GM18511 (cell line): ENCODE results near the gene IMPDH1.
A peak's percentile ranks its signal among the peaks of the same experiment; 100 is the strongest.

ENCODE experiments used
- ATAC-seq: cut with Tn5 transposase; IDR thresholded peaks from one replicate; pipeline ENCODE4 v1.9.1; 2021; ENCODE audit warnings: mild to moderate bottlenecking, moderate library complexity; ENCODE audit not compliant: unreplicated experiment

Gene IMPDH1

GRCh38 chr7:128406314-128407232, 3.2 kb downstream of the IMPDH1 start:
- ATAC-seq = no peak

DNA sequence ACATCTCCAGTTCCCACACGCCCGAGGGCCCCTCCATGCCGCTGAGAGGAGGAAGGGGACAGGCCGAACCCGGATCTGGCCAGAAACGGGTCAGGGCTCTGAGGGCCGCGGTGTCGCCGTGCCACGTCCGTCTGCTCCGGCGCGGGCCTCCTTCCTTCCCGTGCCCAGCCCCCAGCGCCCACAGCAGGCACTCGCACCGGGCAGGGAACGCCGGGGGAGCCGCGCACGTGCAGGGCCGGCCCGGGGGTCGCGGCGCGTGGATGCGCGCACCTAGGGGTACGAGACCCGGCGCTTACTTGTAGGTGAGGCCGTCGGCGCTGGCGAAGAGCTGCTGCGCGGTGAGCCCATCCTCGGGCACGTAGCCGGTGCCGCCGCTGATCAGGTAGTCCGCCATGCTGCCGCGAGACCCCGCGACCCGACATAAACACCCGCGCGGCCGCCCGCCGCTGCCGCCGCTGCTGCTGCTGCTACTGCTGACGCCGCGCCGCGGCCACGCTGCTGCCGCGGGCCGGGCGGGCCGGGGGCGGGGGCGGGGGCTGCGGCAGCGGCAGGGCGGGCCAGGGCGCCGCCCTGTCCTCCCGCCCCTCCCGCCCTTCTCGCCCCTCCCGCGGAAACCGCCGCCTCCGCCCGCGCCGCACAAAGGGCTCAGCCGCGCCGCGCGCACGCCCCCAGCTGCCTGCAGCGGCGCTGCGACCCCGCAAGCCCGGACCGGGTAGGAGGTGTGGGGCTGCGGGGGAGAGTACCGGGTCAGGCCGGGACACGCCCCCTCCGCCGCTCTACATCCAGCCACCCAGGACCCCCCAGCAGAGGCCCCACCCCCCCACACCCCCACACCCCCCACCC, 4.1 kb downstream of the IMPDH1 start:
- ATAC-seq = peak; percentile 30

- no peak for ATAC-seq
Observed at GRCh38 chr7:128404886-128405470, 4.8 kb downstream of the IMPDH1 start.

DNA sequence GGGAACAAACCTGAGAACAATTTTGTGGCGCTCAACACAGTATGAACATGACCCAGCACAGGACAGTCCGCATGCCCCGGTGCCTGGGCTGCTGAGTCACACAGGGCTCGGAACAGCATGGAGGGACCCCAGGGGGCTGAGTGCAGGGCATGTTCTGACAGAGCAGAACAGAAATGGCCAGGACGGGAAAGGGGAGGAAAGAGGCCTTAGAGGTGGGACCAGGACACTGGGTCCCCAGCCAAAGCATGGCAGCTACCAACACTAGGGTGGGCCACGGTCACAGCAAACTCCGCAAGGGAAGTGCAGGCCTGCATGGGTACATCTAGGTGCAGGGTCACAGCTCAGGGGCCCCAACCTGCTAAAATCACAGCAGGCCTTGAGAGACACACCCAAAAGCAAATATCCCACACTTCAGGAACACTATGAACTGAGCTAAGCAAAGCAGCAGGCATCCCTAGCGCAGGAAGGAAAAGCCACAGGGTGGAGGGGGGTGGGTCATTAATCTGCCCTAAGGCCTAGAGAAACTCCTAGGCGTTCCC, 5.6 kb downstream of the IMPDH1 start:
- no peak for ATAC-seq

DNA sequence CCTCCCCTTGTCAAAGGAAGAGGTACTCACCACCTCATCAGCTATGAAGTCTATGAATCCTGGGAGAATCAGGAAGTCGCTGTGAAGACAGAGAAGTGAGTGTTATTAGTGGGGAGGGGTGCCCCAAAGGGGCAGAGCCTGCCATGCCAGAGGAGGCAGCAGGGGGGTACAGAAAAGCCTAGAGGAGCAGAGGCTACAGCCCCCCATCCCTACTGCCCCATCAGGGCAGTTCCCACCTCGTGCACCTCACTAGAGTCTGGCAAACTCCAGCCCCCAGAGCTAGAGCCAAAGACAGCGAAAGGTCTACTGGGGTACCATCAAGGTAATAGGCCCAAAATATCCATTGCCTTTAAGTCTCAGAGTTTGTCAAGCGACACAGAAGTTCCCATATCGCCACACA, 6.1 kb downstream of the IMPDH1 start:
- no peak for ATAC-seq

DNA sequence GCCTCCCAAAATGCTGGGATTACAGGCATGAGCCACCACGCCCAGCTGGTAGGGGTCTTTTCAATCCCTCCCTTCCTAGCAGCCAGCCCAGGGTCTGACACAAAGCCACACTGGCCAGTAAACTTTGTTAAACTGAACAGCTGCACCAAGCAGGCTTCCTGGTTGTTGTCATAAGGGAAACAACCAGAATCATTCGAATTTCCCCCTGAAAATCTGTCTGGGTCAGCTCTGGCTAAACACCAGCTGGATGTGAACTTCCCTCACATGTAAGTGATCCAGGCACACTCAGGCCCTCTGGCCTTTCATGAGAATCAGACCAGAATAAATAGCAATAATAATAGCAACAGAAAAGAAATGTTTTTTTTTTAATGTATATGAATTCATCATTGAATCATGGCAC, 7.4 kb downstream of the IMPDH1 start:
- ATAC-seq = no peak

GRCh38 chr7:128400566-128400965, 9.2 kb downstream of the IMPDH1 start:
- no peak for ATAC-seq

- no peak for ATAC-seq
Observed at GRCh38 chr7:128399991-128400390, 9.8 kb downstream of the IMPDH1 start.

- peak; percentile 18 for ATAC-seq
Observed at GRCh38 chr7:128398841-128399135, 11.0 kb downstream of the IMPDH1 start.

DNA sequence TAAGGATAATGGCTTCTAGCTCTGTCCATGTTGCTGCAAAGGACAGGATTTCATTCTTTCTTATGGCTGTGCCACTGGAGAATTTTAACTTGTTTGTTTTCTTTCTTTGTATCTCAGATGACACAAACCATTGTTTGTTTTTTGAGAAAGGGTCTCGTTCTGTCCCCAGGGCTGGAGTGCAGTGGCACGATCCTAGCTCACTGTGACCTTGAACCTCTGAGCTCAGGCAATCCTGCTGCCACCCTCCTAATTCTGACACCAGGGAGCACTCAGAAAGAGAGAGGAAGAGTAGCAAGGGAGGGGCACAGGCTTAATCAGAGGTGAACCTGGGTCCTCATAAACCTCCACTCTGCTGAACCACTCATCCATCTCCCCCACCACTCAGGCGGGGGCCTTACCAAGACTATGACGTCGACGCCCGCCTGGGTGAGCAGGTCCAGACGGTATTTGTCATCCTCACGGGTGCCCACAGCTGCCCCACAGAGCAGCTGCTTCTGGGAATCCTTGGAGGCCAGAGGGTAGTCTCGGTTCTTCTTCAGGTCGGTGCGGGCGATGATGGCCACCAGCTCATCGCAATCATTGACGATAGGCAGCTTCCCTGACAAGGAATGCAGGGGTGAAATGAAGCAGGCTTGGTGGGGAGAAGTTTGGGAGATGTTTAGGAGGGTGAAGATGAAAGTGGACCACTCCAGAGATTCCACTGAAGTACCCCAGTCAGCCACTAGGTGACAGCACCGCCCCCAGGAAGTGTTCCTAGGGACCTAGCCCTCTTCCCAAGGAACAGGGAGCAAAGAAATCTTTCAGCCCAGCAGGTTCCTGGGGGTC, 11.6 kb downstream of the IMPDH1 start:
- peak; percentile 51 for ATAC-seq

DNA sequence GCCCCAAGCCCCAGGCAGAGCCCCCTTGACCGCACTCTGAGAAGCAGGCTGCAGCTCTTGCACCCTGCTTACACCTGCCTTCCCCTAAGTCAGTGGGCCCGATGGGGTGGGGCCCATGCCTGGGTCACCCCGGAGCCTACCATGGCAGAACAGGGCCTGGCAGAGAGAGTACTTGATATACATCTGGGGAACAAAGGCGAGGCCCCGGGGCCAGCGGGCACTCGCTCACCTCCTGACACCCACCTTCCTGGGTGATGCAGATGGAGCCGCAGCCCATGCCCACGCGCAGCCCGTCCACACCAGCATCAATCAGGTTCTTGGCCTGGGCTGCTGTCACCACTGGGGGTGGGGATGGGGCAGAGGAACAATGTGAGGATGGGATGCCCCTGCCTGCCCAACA, 13.4 kb downstream of the IMPDH1 start:
- no peak for ATAC-seq

GRCh38 chr7:128395748-128396147, 14.0 kb downstream of the IMPDH1 start:
- ATAC-seq = no peak

- ATAC-seq = no peak
Observed at GRCh38 chr7:128394904-128395496, 14.8 kb downstream of the IMPDH1 start.

DNA sequence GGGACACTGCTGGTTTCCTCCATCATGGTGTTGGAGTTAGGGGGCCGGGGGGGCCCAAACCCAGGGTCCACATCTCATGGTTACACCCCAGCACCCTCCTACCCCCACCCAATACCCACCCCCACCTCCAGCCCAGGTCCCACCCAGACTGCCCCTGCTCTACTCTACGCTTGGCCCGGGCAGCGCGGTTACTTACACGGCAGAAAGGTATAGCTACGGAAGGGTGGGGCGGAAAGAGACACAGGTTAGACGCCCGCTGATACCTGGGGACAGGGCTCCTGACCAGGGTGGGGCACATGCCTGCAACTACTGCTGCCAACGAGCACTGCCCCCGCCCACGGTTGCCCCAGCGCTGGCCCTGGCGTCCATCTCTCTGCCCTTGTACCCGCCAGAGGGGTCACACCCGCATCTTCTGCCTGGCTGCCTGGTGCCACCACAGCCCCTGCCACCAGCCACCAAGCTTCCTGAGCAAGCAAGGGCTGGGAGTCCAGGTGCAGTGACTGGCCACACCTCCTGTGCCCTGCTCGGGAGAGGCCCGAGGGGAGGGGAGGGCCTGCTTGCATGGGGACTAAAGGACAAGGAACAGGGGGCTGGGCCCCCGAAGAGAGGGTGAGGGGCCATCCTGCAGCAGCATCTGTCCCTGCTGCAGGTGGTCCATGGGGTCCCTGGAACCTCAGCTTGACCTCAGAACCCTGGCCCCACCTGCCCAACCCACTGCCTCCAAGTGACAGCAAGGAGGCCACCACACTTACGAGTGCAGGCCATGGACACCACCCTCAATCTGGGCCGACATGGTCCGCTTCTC, 16.1 kb downstream of the IMPDH1 start:
- no peak for ATAC-seq

DNA sequence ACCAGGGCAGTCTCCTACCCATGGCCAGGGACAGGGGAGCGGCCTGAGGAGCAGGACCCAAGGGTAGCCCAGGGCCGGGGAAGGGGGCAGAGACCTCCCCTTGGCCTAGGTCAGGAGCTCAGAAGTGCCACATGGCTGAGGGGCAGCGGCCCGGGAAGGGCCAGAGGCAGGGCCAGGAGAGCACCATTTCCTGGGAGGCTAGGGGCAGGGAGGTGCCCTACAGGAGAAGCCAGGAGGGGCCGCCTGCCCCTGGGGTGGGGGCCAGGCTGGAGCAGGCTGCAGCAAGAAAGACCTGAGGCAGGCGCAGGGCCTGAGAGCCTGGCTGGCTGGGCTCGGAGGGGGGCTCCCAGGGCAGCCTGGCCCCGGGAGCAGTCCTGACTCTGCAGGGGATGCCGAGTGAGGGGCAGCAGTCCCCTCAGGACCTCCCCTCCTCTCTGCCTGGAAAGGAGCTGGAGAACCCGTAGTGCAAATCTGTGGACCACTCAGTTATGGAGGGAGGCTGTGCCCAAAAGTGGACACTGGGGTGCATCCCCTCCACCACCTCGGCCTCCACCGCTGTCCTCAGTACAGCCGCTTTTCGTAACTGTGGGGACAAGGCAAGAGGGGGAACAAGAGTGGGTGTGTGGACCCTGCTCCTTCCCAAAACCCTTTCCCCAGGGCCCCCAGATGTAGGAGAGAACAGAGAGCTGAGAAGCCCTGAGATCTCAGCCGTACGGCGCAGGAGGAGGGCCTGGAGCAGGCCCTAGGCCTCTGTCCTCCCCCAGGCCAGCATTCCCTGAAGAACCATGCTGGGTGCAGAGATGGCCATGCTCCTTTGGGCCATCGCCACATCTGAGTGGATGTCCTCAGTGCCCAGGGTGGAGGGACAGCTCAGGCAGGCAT, 17.1 kb downstream of the IMPDH1 start:
- ATAC-seq = no peak

- no peak for ATAC-seq
Observed at GRCh38 chr7:128391805-128392204, 18.0 kb downstream of the IMPDH1 start.

DNA sequence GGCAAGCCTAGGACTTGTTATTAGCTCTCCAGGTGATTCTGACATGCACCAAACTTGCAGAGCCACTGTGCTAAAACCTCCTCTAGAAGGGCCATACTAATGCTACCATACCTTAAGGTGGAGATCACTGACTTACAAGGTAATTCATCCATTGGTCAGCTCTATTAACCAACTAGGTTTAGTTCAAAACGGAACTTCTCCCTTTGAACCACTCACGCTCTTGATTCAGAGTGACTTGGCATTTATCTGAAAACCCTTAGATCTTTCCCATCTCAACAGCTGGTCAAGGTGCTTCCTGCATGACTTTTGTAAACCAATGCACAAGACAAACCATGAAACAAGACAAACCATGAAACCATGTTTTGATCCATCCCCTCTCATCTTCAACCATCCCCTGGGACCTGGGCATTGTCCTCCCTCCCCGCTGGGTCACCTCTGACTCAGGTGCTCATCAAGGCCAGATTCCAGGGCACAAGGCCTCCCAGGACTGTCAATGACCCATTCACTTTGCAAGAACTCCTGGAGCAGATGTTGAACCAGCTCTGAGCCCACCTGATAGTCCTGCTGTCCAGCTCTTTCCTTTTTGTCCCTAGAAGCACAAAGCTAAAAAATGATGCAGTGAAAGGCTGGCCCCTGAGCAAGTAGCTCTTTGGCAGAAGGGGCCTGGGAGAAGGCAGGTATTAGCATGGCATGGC, 18.8 kb downstream of the IMPDH1 start:
- no peak for ATAC-seq
